ENCODE data around the gene PLB1.

Gene PLB1

GRCh38 chr2:28652217-28652616 is 156.4 kb downstream of the PLB1 start:
- DNase-seq (ENCODE audit: low read depth in 2 of 2) = peak in 1 of 2 donors; percentile 43
- TF ChIP-seq CTCF (IDR thresholded peaks at IDR 0.05; ENCODE audit: low read depth, low read length) = no peak
- H3K4me3 ChIP-seq (replicated peaks in 1 of 2; ENCODE audit: low read depth in 2 of 2, low read length in 2 of 2) = no peak overlapping the region

GRCh38 chr2:28653892-28654662 is 158.2 kb downstream of the PLB1 start:
- no peak overlapping the region for H3K4me3 ChIP-seq (replicated peaks in 1 of 2; ENCODE audit: low read depth in 2 of 2, low read length in 2 of 2)
- DNase-seq (ENCODE audit: low read depth in 2 of 2) = no peak
- TF ChIP-seq CTCF (IDR thresholded peaks at IDR 0.05; ENCODE audit: low read depth, low read length) = no peak

GRCh38 chr2:28654663-28655320 is 158.9 kb downstream of the PLB1 start:
- TF ChIP-seq CTCF (IDR thresholded peaks at IDR 0.05; ENCODE audit: low read depth, low read length) = no peak
- DNase-seq (ENCODE audit: low read depth in 2 of 2) = no peak

GRCh38 chr2:28656937-28657615 is 161.2 kb downstream of the PLB1 start:
- no peak overlapping the region for H3K4me3 ChIP-seq (replicated peaks in 1 of 2; ENCODE audit: low read depth in 2 of 2, low read length in 2 of 2)
- no peak for TF ChIP-seq CTCF (IDR thresholded peaks at IDR 0.05; ENCODE audit: low read depth, low read length)
- DNase-seq (ENCODE audit: low read depth in 2 of 2) = no peak

More at GRCh38 chr2:28654663-28655320, 158.9 kb downstream of the PLB1 start:
- H3K4me3 ChIP-seq (replicated peaks in 1 of 2; ENCODE audit: low read depth in 2 of 2, low read length in 2 of 2) = no peak overlapping the region

GRCh38 chr2:28658369-28658768 is 162.5 kb downstream of the PLB1 start:
- no peak for TF ChIP-seq CTCF (IDR thresholded peaks at IDR 0.05; ENCODE audit: low read depth, low read length)
- H3K4me3 ChIP-seq (replicated peaks in 1 of 2; ENCODE audit: low read depth in 2 of 2, low read length in 2 of 2) = no peak overlapping the region
- DNase-seq (ENCODE audit: low read depth in 2 of 2) = peak; percentile 71 to 75

- no peak for DNase-seq (ENCODE audit: low read depth in 2 of 2)
These were observed 163.3 kb downstream of the PLB1 start for GRCh38 chr2:28659127-28659526.

More at GRCh38 chr2:28659127-28659526, 163.3 kb downstream of the PLB1 start:
- no peak for TF ChIP-seq CTCF (IDR thresholded peaks at IDR 0.05; ENCODE audit: low read depth, low read length)
- H3K4me3 ChIP-seq (replicated peaks in 1 of 2; ENCODE audit: low read depth in 2 of 2, low read length in 2 of 2) = no peak overlapping the region
